OCI-LY7 (cell line): Measurements from ENCODE around the gene KRT33A. TPM values are rescaled to one million over a fixed set of nuclear protein-coding genes. Genes with fewer than 3 reads are reported as not detected.

Experiments
- BruUV-seq: library from RNA; stranded (reverse); fragments of 400-500 nt; replicated peaks from 2 replicates; lab custom pipeline; 2021; lab: Mats Ljungman, UMichigan
- CTCF ChIA-PET: fragments of 300-600 bp; sonication (Branson Sonifier 250); formaldehyde crosslinking; loops from one replicate; lab custom pipeline; 2022; ENCODE audit warnings: antibody characterized with exemption; ENCODE audit not compliant: unreplicated experiment; lab: Charles Lee
- POLR2A ChIA-PET: fragments of 300-600 bp; sonication (Branson Sonifier 250); formaldehyde crosslinking; loops from one replicate; lab custom pipeline; 2022; ENCODE audit warnings: antibody characterized with exemption; lab: Charles Lee
- DNase-seq: peaks from one replicate; pipeline ENCODE4 v3.0.0-alpha.2; 2015; ENCODE audit warnings: low spot score
- H2AFZ ChIP-seq: fragments of 200-600 bp; sonication (generic), shearing (Covaris generic); 2 replicates; pipeline ENCODE4 v1.6.1; 2014; ENCODE audit warnings: mild to moderate bottlenecking, antibody characterized with exemption, low read length, moderate library complexity
- H3K27ac ChIP-seq: fragments of 200-600 bp; sonication (generic); 2 replicates; pipeline ENCODE4 v1.5.1; 2014; ENCODE audit warnings: mixed run types, low read depth, mild to moderate bottlenecking, moderate library complexity, low read length, inconsistent platforms; ENCODE audit not compliant: poor library complexity, severe bottlenecking
- H3K36me3 ChIP-seq: fragments of 200-600 bp; sonication (generic); 2 replicates; pipeline ENCODE4 v1.6.1; 2014; ENCODE audit warnings: mild to moderate bottlenecking, antibody characterized with exemption, low read length, moderate library complexity, mixed read lengths; ENCODE audit not compliant: insufficient read depth
- H3K4me1 ChIP-seq: fragments of 200-600 bp; sonication (generic); 2 replicates; pipeline ENCODE4 v1.5.1; 2014; ENCODE audit warnings: mild to moderate bottlenecking, low read length; ENCODE audit not compliant: insufficient read depth, poor library complexity, severe bottlenecking
- H3K4me2 ChIP-seq: fragments of 200-600 bp; sonication (generic); 2 replicates; pipeline ENCODE4 v1.6.1; 2014; ENCODE audit warnings: mild to moderate bottlenecking, low read length
- H3K4me3 ChIP-seq: fragments of 200-600 bp; sonication (generic); 2 replicates; pipeline ENCODE4 v1.5.1; 2014; ENCODE audit warnings: mild to moderate bottlenecking, low read depth, low read length; ENCODE audit not compliant: poor library complexity, severe bottlenecking
- H3K79me2 ChIP-seq: fragments of 200-600 bp; sonication (generic); 2 replicates; pipeline ENCODE4 v1.6.1; 2016; ENCODE audit warnings: low read depth, mild to moderate bottlenecking, low read length, moderate library complexity, mixed read lengths; ENCODE audit not compliant: insufficient read depth
- H3K9me2 ChIP-seq: fragments of 200-600 bp; sonication (generic); 2 replicates; pipeline ENCODE4 v1.6.1; 2016; ENCODE audit warnings: mild to moderate bottlenecking, low read length, mixed read lengths; ENCODE audit not compliant: insufficient read depth
- H3K9me3 ChIP-seq: fragments of 200-600 bp; sonication (generic); 2 replicates; pipeline ENCODE4 v1.6.1; 2014; ENCODE audit warnings: mild to moderate bottlenecking, mixed run types, low read length, mixed read lengths
- H4K20me1 ChIP-seq: fragments of 200-600 bp; sonication (generic); 2 replicates; pipeline ENCODE4 v1.6.1; 2014; ENCODE audit warnings: mild to moderate bottlenecking, antibody characterized with exemption, low read length, moderate library complexity, mixed read lengths; ENCODE audit not compliant: insufficient read depth
- EZH2phosphoT487 ChIP-seq: fragments of 200-600 bp; sonication (generic); IDR thresholded peaks from 2 replicates; pipeline ENCODE4 v1.6.1; 2018; ENCODE audit warnings: low read depth, borderline replicate concordance, mild to moderate bottlenecking, mixed run types, antibody characterized with exemption, low read length, moderate library complexity, mixed read lengths
- intact Hi-C: fragments of 100-400 bp; cut with micrococcal nuclease; formaldehyde crosslinking; loops from one replicate; pipeline ENCODE4 v1.10.0; 2022; ENCODE audit not compliant: unreplicated experiment
- total RNA-seq, 2 experiments: library from RNA; depleted of rRNA in 1 of 2; stranded (reverse); fragments of >200 nt in 1 of 2; shearing (Covaris generic) in 1 of 2; gene quantifications; 2 replicates each; pipeline ENCODE4 v1.2.3, GENCODE V29; 2014 to 2022
- TF ChIP-seq, protein P1 (sequence below): fragments of 200-600 bp; sonication (generic); conservative IDR thresholded peaks from 2 replicates; pipeline ENCODE4 v1.5.1; 2014; ENCODE audit warnings: mild to moderate bottlenecking, antibody characterized with exemption, low read length, moderate library complexity, mixed read lengths

The KRT33A gene
- total RNA-seq, 2 experiments from 2014 or later, result not detected

DNA sequence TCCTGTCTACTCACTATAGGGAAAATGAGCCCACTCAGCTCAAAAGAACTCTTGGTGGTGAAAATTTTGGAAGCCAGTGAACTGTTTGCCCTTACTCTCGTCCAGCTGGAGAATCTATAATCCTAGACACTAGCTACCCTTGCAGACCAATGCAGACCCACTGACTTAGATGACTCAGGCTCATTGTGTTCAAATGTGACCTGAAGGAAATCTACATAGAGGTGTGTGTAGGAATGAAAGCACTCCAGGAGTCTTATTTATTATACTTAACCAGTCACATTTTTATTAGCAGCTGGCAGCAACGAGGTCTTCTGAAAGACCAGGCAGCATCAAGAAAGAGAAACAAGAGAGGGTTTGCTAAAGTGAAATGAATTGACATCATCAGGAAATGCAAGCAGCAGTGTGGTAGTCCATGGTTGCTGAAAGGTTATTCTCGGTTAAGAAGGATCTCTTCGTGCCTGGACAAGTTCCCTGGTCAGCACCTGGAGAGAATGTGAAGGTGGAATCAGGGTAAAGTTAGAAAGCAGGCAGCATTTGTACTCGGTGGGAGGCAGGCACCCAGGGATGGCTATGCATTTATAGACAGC lies 49.3 kb downstream of the KRT33A start:
- no peak for DNase-seq
- Histone ChIP-seq H3K4me3 (no peak overlapping the region), H2AFZ (no peak overlapping the region), H3K4me1 (no peaks in the 10 kb centered on the region), H3K4me2 (no peak overlapping the region), H3K79me2 (no peaks in the 10 kb centered on the region), H3K9me3 (no peaks in the 10 kb centered on the region), H3K27ac (no peak overlapping the region), H3K36me3 (no peaks in the 10 kb centered on the region), H4K20me1 (no peaks in the 10 kb centered on the region), H3K9me2 (no peaks in the 10 kb centered on the region)
- intact Hi-C loops, result no loop called here
- CTCF ChIA-PET, result no interaction called here
- POLR2A ChIA-PET, result no interaction called here
- no peak for TF ChIP-seq EZH2phosphoT487
- TF ChIP-seq, protein P1, sequence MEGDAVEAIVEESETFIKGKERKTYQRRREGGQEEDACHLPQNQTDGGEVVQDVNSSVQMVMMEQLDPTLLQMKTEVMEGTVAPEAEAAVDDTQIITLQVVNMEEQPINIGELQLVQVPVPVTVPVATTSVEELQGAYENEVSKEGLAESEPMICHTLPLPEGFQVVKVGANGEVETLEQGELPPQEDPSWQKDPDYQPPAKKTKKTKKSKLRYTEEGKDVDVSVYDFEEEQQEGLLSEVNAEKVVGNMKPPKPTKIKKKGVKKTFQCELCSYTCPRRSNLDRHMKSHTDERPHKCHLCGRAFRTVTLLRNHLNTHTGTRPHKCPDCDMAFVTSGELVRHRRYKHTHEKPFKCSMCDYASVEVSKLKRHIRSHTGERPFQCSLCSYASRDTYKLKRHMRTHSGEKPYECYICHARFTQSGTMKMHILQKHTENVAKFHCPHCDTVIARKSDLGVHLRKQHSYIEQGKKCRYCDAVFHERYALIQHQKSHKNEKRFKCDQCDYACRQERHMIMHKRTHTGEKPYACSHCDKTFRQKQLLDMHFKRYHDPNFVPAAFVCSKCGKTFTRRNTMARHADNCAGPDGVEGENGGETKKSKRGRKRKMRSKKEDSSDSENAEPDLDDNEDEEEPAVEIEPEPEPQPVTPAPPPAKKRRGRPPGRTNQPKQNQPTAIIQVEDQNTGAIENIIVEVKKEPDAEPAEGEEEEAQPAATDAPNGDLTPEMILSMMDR, result no peak
- BruUV-seq, result no TSS peak

- Histone ChIP-seq H3K36me3 (no peaks in the 10 kb centered on the region), H3K4me1 (no peaks in the 10 kb centered on the region), H3K79me2 (no peaks in the 10 kb centered on the region), H2AFZ (no peak overlapping the region), H3K4me3 (no peak overlapping the region), H4K20me1 (no peaks in the 10 kb centered on the region), H3K27ac (no peak overlapping the region), H3K4me2 (no peak overlapping the region), H3K9me2 (no peaks in the 10 kb centered on the region), H3K9me3 (no peaks in the 10 kb centered on the region)
- TF ChIP-seq EZH2phosphoT487, result no peak
- TF ChIP-seq, protein P1, result no peak
- BruUV-seq, result no TSS peak
- no peak for DNase-seq
- ChIA-PET CTCF (no interaction called here), POLR2A (no interaction called here)
- intact Hi-C loops, result no loop called here
Observed at GRCh38 chr17:41298458-41299135, 52.0 kb downstream of the KRT33A start.

- Histone ChIP-seq H3K79me2 (no peaks in the 10 kb centered on the region), H3K27ac (no peak overlapping the region), H3K9me3 (no peaks in the 10 kb centered on the region), H3K36me3 (no peaks in the 10 kb centered on the region), H4K20me1 (no peaks in the 10 kb centered on the region), H3K4me2 (no peak overlapping the region), H3K4me1 (no peaks in the 10 kb centered on the region), H2AFZ (no peak overlapping the region), H3K4me3 (no peak overlapping the region), H3K9me2 (no peaks in the 10 kb centered on the region)
- TF ChIP-seq, protein P1, result no peak
- TF ChIP-seq EZH2phosphoT487, result no peak
- intact Hi-C loops, result no loop called here
- CTCF ChIA-PET, result no interaction called here
- no TSS peak for BruUV-seq
- DNase-seq, result no peak
- POLR2A ChIA-PET, result no interaction called here
Observed at GRCh38 chr17:41296846-41297245, 53.8 kb downstream of the KRT33A start.
